ENCODE measurements around the gene OSCP1. TPM values are rescaled to one million over a fixed set of nuclear protein-coding genes. Genes with fewer than 3 reads are reported as not detected.

Gene OSCP1
- total and polyA plus RNA-seq, 4 donors: 16.9 to 31.4 (median 23.2) TPM

DNA sequence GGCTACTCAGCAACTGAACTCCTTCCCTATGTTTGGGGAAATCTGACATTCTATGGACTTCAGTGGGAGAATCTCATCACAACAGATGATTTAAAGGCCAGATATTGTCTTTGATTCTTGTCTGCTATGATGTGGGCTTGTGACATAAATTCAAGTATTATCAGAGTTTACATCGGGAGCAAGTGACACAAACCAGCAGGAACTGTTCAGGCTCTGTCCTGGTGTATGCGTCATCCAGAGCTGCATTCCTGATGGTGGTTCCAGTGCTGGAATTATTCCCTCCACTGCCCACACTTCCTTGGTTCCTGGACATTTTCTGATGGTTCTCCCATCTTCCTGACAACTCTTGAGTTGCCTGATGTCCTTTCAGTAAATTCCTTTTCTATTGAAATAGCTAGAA, 41.8 kb downstream of the OSCP1 start:
- no peaks in the 10 kb centered on the region for H3K9me3 ChIP-seq (ENCODE audit: control insufficient read depth in 4 of 4, insufficient read depth in 3 of 4, low read length in 3 of 4)
- no peaks in the 10 kb centered on the region for H3K36me3 ChIP-seq (ENCODE audit: control insufficient read depth in 4 of 4, insufficient read depth in 4 of 4, low read length in 4 of 4)
- no peaks in the 10 kb centered on the region for H3K27me3 ChIP-seq (ENCODE audit: control insufficient read depth in 3 of 3, insufficient read depth in 3 of 3, low read length in 2 of 3)
- DNase-seq (no peak), ATAC-seq (ENCODE audit: insufficient read depth, low FRiP score) (no peak)
- no peak overlapping the region for H3K4me3 ChIP-seq
- H3K27ac ChIP-seq (ENCODE audit: low read depth in 1 of 2, low read length in 1 of 2): no peak overlapping the region
- TF ChIP-seq, protein P1, sequence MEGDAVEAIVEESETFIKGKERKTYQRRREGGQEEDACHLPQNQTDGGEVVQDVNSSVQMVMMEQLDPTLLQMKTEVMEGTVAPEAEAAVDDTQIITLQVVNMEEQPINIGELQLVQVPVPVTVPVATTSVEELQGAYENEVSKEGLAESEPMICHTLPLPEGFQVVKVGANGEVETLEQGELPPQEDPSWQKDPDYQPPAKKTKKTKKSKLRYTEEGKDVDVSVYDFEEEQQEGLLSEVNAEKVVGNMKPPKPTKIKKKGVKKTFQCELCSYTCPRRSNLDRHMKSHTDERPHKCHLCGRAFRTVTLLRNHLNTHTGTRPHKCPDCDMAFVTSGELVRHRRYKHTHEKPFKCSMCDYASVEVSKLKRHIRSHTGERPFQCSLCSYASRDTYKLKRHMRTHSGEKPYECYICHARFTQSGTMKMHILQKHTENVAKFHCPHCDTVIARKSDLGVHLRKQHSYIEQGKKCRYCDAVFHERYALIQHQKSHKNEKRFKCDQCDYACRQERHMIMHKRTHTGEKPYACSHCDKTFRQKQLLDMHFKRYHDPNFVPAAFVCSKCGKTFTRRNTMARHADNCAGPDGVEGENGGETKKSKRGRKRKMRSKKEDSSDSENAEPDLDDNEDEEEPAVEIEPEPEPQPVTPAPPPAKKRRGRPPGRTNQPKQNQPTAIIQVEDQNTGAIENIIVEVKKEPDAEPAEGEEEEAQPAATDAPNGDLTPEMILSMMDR (IDR thresholded peaks at IDR 0.05; ENCODE audit: control extremely low read depth, extremely low read depth): no peak
- 65 to 80% methylated on average over 2 of the region's 2 CpGs for WGBS, 2 donors
- H3K4me1 ChIP-seq (ENCODE audit: control insufficient read depth in 5 of 5, insufficient read depth in 5 of 5, low read length in 5 of 5): no peaks in the 10 kb centered on the region
- H3K9ac ChIP-seq (ENCODE audit: insufficient read depth in 1 of 2, low read length in 2 of 2): no peak overlapping the region

DNA sequence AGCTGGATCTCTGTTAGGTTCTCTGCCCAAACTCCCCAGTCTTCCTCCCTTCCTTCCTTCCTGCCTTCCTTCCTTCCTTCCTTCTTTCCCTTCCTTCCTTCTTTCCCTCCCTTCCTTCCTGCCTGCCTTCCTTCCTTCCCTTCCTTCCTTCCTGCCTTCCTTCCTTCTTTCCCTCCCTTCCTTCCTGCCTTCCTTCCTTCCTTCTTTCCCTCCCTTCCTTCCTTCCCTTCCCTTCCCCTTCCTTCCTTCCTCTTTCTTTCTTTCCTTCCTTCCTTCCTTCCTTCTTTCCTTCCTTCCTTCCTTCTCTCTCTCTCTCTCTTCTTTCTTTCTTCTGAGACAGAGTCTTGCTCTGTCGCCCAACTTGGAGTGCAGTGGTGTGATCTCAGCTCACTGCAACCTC, 43.8 kb downstream of the OSCP1 start:
- no peaks in the 10 kb centered on the region for H3K36me3 ChIP-seq (ENCODE audit: control insufficient read depth in 4 of 4, insufficient read depth in 4 of 4, low read length in 4 of 4)
- DNase-seq: no peak
- 91 to 96% methylated on average over 1 of the region's 1 CpG for WGBS, 2 donors
- H3K4me1 ChIP-seq (ENCODE audit: control insufficient read depth in 5 of 5, insufficient read depth in 5 of 5, low read length in 5 of 5): peaks cover 0 to 2% (median 0%) of the 10 kb centered on the region in 5 donors
- H3K27me3 ChIP-seq (ENCODE audit: control insufficient read depth in 3 of 3, insufficient read depth in 3 of 3, low read length in 2 of 3): no peaks in the 10 kb centered on the region
- TF ChIP-seq, protein P1 (IDR thresholded peaks at IDR 0.05; ENCODE audit: control extremely low read depth, extremely low read depth): no peak
- no peak overlapping the region for H3K9ac ChIP-seq (ENCODE audit: insufficient read depth in 1 of 2, low read length in 2 of 2)
- no peak overlapping the region for H3K4me3 ChIP-seq
- no peak for ATAC-seq (ENCODE audit: insufficient read depth, low FRiP score)
- no peaks in the 10 kb centered on the region for H3K9me3 ChIP-seq (ENCODE audit: control insufficient read depth in 4 of 4, insufficient read depth in 3 of 4, low read length in 3 of 4)
- H3K27ac ChIP-seq (ENCODE audit: low read depth in 1 of 2, low read length in 1 of 2): no peak overlapping the region

DNA sequence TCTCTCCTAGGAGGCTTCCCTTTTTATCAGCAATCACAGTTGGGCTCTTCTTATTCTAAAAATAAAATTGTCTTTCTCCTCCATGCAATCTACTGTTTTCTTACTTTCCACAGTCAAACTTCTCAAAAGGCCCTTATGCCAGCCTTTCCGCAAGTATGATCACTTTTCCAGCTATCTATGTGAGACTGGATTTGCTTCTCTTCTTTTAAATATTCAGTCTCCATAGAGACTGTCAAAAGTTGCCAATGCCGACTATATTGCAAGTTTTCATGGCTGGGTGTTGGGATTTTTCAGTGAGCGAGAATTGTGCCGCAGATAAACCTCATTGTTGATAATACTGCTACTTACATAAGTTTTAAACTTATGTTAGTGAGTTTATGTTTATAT, 47.8 kb downstream of the OSCP1 start:
- Histone ChIP-seq H3K9me3 (ENCODE audit: control insufficient read depth in 4 of 4, insufficient read depth in 3 of 4, low read length in 3 of 4) (no peaks in the 10 kb centered on the region), H3K36me3 (ENCODE audit: control insufficient read depth in 4 of 4, insufficient read depth in 4 of 4, low read length in 4 of 4) (no peaks in the 10 kb centered on the region), H3K27me3 (ENCODE audit: control insufficient read depth in 3 of 3, insufficient read depth in 3 of 3, low read length in 2 of 3) (no peaks in the 10 kb centered on the region), H3K9ac (ENCODE audit: insufficient read depth in 1 of 2, low read length in 2 of 2) (no peak overlapping the region), H3K27ac (ENCODE audit: low read depth in 1 of 2, low read length in 1 of 2) (no peak overlapping the region), H3K4me3 (no peak overlapping the region), H3K4me1 (ENCODE audit: control insufficient read depth in 5 of 5, insufficient read depth in 5 of 5, low read length in 5 of 5) (peaks cover 0 to 5% (median 3%) of the 10 kb centered on the region in 5 donors)
- 88 to 99% methylated on average over 4 of the region's 4 CpGs for WGBS, 2 donors
- DNase-seq (no peak), ATAC-seq (ENCODE audit: insufficient read depth, low FRiP score) (no peak)
- TF ChIP-seq, protein P1 (IDR thresholded peaks at IDR 0.05; ENCODE audit: control extremely low read depth, extremely low read depth): no peak
